GM04503 (cell line): ENCODE results near the gene MYL2.
"Not testable (repeated sequence)": the region's sequence is repeated elsewhere in the genome, so short reads cannot be mapped to it uniquely, and the experiment has no call there.

Experiments used
- DNase-seq: peaks from one replicate; pipeline ENCODE4 v3.0.0-alpha.2; 2012; ENCODE audit warnings: low read depth

MYL2 gene, protein sequence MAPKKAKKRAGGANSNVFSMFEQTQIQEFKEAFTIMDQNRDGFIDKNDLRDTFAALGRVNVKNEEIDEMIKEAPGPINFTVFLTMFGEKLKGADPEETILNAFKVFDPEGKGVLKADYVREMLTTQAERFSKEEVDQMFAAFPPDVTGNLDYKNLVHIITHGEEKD

GRCh38 chr12:110920324-110920910 is at the start of gene MYL2:
Gene MYL2, minus strand, starts transcription at chr12:110920579. Its CDS starts 50 bp downstream, at chr12:110920529.
- no peak for DNase-seq

- no peak for DNase-seq
These were observed 45.8 kb upstream of the MYL2 start for GRCh38 chr12:110966081-110966760.

DNA sequence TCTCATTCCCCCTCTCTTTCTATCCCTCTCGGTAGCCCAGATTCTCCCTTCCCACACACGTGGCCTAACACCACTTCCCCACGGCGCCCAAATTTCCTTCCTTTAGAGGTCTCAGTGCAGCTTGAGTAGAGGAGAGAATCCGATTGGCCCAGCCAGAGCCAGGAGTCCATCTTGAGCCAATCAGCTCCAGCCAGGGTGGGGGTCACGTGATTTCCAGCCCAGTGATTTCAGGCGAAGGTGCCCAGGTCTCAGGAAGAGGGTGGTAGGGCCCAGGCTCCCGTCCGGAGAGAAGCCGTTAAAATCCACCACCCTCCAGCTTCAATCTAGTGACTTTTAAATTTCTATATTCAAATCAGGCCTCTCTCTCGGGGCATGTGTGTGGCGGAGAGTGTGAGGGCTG is 45.2 kb upstream of the MYL2 start:
- DNase-seq, result no peak

GRCh38 chr12:110960795-110961194 is 40.4 kb upstream of the MYL2 start:
- no peak for DNase-seq

GRCh38 chr12:110957652-110958051 is 37.3 kb upstream of the MYL2 start:
- DNase-seq, result no peak

GRCh38 chr12:110957159-110957558 is 36.8 kb upstream of the MYL2 start:
- DNase-seq, result no peak

DNA sequence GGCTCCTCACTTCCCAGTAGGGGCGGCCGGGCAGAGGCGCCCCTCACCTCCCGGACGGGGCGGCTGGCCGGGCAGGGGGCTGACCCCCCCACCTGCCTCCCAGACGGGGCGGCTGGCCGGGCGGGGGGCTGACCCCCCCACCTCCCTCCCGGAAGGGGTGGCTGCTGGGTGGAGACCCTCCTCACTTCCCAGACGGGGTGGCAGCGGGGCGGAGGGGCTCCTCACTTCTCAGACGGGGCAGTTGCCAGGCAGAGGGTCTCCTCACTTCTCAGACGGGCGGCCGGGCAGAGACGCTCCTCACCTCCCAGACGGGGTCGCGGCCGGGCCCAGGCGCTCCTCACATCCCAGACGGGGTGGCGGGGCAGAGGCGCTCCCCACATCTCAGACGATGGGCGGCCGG is 30.5 kb upstream of the MYL2 start:
- DNase-seq, result not testable (repeated sequence)

DNA sequence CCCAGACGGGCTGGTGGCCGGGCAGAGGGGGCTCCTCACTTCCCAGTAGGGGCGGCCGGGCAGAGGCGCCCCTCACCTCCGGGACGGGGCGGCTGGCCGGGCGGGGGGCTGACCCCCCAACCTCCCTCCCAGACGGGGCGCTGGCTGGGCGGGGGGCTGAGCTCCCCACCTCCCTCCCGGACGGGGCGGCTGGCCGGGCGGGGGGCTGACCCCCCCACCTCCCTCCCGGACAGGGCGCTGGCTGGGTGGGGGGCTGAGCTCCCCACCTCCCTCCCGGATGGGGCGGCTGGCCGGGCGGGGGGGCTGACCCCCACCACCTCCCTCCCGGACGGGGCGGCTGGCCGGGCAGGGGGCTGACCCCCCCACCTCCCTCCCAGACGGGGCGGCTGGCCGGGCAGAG is 30.1 kb upstream of the MYL2 start:
- not testable (repeated sequence) for DNase-seq

- no peak for DNase-seq
These were observed 27.7 kb upstream of the MYL2 start for GRCh38 chr12:110948041-110948440.

GRCh38 chr12:110943373-110943772 is 23.0 kb upstream of the MYL2 start:
- no peak for DNase-seq

GRCh38 chr12:110941391-110941790 is 21.0 kb upstream of the MYL2 start:
- no peak for DNase-seq

DNA sequence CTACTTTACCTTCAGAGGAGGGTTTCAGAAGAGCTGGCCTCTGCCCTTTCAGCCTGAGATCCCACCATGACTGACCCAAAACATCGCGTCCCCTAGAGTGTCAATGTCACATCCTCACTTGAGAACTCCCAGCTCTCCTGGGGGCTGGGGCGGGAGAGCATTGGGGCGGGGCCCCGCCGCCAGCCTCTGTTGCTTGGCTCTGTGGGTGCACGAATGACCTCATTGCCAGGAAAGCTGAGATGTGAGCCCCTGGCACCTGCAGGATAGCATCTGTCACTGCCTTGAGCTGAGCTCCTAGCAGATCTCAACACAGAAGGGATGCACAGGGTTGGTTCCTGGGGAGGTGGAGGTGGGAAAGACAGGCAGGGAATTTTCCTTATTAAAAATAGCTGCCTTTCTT is 20.6 kb upstream of the MYL2 start:
- DNase-seq, result no peak

DNA sequence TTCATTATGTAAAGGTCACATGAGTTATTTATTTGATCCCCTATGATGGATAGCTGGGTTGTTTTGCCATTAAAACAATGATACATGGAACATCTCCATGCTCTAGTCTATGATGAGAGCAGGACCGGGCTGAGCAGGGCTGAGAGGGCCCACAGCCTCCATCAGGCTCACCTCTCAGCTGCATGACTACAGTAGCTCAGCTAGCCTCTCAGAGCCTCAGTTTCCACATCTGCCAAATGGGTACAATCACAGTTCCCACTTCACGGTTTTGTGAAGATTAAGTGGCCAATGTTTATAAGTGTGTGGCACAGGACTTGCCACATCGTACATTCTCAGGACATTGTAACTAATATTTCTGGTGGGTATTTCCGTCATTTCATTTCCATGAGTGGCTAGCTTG is 19.9 kb upstream of the MYL2 start:
- DNase-seq, result no peak

DNA sequence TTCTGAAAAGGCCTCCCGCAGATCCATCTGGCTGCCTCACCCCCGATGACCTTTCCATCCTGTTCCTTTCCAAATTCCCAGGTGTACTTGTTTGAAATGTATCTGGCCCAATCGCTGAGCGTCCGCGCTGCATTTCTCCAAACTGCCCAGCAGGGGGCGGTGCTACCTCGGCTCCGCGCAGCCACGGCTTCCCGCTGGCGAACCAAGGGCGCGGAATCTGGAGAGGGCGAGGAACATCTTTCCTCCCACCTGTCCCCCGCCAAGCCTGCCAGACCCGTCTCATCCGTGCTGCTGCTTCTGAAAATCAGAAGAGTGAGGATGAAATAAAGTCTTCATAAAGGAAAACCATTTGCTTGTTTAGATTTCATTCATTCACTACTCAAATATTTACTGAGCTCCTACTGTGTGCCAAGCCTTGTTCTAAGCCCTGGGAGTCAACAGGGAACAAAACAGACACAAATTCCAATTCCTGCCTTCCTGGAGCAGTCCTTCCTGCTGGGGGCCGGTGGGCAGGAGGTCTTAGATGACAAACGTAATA is 16.8 kb upstream of the MYL2 start:
- no peak for DNase-seq

GRCh38 chr12:110936367-110937103 is 16.2 kb upstream of the MYL2 start:
- no peak for DNase-seq

GRCh38 chr12:110935588-110935987 is 15.2 kb upstream of the MYL2 start:
- no peak for DNase-seq

- DNase-seq, result no peak
These were observed 13.9 kb upstream of the MYL2 start for GRCh38 chr12:110934093-110934852.

GRCh38 chr12:110933326-110933974 is 13.1 kb upstream of the MYL2 start:
- DNase-seq, result no peak

GRCh38 chr12:110932046-110932445 is 11.7 kb upstream of the MYL2 start:
- no peak for DNase-seq

- DNase-seq, result no peak
These were observed 10.9 kb upstream of the MYL2 start for GRCh38 chr12:110931315-110931728.
